ENCODE results near the gene BRD3. TPM values are rescaled to one million over a fixed set of nuclear protein-coding genes. Genes with fewer than 3 reads are reported as not detected.

The BRD3 gene
- polyA plus RNA-seq, 2 of the 4 experiments (the other 2 are of a cell fraction) = 9.0 to 15.3 TPM

DNA sequence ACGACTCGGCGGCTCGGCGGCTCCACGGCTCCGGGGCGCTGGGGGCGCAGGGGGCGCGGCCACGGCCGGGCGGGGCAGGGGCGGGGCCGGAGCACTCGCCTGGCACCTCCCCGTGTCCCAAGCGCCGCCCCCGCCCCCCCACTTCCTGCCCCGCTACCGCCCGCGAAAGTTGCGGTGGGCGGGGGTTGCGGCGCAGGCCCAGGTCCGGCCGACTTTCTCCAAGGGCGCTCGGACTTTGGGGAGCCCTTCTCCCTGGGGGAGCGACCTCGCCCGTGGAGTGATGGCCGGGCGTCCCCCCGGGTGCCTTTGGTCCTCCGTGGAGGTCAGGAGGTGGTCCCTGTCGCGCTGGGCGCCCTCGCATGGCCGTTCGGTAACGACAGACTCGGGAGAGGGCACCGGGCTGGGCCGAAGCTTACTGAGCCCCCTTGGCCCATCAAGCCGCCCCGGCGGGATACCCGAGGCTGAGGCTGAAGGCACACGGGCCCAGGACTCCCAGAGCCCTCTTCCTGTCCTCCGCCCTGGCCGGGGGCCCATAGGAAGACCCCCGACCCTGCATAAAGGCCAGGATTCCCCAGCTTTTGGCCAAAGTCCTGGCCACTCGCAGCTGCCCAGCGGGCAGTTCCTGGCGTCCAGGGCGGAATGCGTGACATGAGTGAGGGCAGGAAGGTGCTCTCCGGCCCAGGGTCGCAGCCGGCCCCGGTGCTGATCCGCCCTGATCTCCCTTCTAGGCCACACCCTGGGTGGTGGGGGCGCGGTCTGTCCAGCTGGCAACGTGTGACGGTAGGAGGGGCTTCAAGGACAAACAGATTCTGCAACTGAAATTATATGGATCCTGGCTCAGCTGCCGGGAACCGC lies 74.8 kb downstream of the BRD3 start (continued):
- no peak for TF ChIP-seq GATA3 (IDR thresholded peaks at IDR 0.05; ENCODE audit: borderline replicate concordance)
- TF ChIP-seq, protein P1, sequence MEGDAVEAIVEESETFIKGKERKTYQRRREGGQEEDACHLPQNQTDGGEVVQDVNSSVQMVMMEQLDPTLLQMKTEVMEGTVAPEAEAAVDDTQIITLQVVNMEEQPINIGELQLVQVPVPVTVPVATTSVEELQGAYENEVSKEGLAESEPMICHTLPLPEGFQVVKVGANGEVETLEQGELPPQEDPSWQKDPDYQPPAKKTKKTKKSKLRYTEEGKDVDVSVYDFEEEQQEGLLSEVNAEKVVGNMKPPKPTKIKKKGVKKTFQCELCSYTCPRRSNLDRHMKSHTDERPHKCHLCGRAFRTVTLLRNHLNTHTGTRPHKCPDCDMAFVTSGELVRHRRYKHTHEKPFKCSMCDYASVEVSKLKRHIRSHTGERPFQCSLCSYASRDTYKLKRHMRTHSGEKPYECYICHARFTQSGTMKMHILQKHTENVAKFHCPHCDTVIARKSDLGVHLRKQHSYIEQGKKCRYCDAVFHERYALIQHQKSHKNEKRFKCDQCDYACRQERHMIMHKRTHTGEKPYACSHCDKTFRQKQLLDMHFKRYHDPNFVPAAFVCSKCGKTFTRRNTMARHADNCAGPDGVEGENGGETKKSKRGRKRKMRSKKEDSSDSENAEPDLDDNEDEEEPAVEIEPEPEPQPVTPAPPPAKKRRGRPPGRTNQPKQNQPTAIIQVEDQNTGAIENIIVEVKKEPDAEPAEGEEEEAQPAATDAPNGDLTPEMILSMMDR (IDR thresholded peaks at IDR 0.05) = peak; percentile 64; the same call in 2 of the 3 replicates
- no peak for TF ChIP-seq EHMT2 (IDR thresholded peaks at IDR 0.05; ENCODE audit: low read depth)
- no peak for TF ChIP-seq SREBF2 (IDR thresholded peaks at IDR 0.05)

GRCh38 chr9:133991964-133992779 lies 75.7 kb downstream of the BRD3 start, which contains the start of gene VAV2:
Gene VAV2, minus strand, starts transcription at chr9:133992324. Its CDS starts 46 bp downstream, at chr9:133992278.
- ATAC-seq = peak; percentile 3 to 25; a peak in 5 of 6 replicates
- peak; percentile 35 to 61 for DNase-seq (ENCODE audit: low read depth in 1 of 2, low spot score in 1 of 2)
- Histone ChIP-seq H3K9me3 (no peaks in the 10 kb centered on the region), H3K4me3 (peak within 1 kb of the TSS; percentile 98), H3K4me2 (peak within 1 kb of the TSS; percentile 99), H3K4me1 (peaks cover 38% of the 10 kb centered on the region), H3K27ac (peak within 1 kb of the TSS; percentile 98 to 99)
- peak in 1 of 2 experiments; percentile 50; a peak in 1 of 5 replicates for TF ChIP-seq JUN (IDR thresholded peaks at IDR 0.05)
- TF ChIP-seq FOSL2 (IDR thresholded peaks at IDR 0.05) = no peak
- TF ChIP-seq FOSL2 (CRISPR knock-in tag; IDR thresholded peaks at IDR 0.05) = no peak
- TF ChIP-seq MYC (IDR thresholded peaks at IDR 0.05; ENCODE audit: borderline replicate concordance, low read length) = peak; percentile 66; the same call in 1 of the 2 replicates
- no peak for TF ChIP-seq SMC3 (IDR thresholded peaks at IDR 0.05)
- TF ChIP-seq HOXB5 (CRISPR knock-in tag; IDR thresholded peaks at IDR 0.05) = no peak
- TF ChIP-seq, protein P2, sequence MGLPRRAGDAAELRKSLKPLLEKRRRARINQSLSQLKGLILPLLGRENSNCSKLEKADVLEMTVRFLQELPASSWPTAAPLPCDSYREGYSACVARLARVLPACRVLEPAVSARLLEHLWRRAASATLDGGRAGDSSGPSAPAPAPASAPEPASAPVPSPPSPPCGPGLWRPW (IDR thresholded peaks at IDR 0.05) = no peak
- peak; percentile 26; the same call in 1 of the 2 replicates for TF ChIP-seq PBX3 (IDR thresholded peaks at IDR 0.05)
- no peak for TF ChIP-seq EHMT2 (IDR thresholded peaks at IDR 0.05; ENCODE audit: low read depth)
- no peak for TF ChIP-seq ZNF302 (CRISPR knock-in tag; IDR thresholded peaks at IDR 0.05)
- no peak for TF ChIP-seq CHD2 (IDR thresholded peaks at IDR 0.05; ENCODE audit: low read length, partially characterized antibody)
- TF ChIP-seq ESRRA (IDR thresholded peaks at IDR 0.05; ENCODE audit: borderline replicate concordance, low read length) = 0 out of 2 replicates have a peak, but pooled peaks have one; percentile 3
- TF ChIP-seq EHF (CRISPR knock-in tag; IDR thresholded peaks at IDR 0.05) = no peak
- TF ChIP-seq CHD4 (IDR thresholded peaks at IDR 0.05; ENCODE audit: borderline replicate concordance) = no peak
- TF ChIP-seq POLR2A (IDR thresholded peaks at IDR 0.05; ENCODE audit: low read length) = peak; percentile 61
- TF ChIP-seq RNF2 (IDR thresholded peaks at IDR 0.05; ENCODE audit: borderline replicate concordance, low read depth) = no peak
- no peak for TF ChIP-seq RFX5 (IDR thresholded peaks at IDR 0.05)
- peak; percentile 76 for TF ChIP-seq MAX (IDR thresholded peaks at IDR 0.05)
- 5% methylated on average over 10 of the region's 124 CpGs for WGBS (ENCODE audit: missing lambda C conversion rate)
- ChIA-PET POLR2A (interaction anchor here (2.2 kb wide), 1 partner anchor 117 kb away, joined by 12 read pairs; no protein-coding TSS in a partner anchor), CTCF (interaction anchor here (1.0 to 5.5 kb wide), 13 partner anchors 14 to 250 kb away, joined by 4 to 348 read pairs (median 23); partner anchors contain the start of gene BRD3OS)
- FAIRE-seq = no peak

All from A549 (cell line).